ENCODE data around the gene C5orf15.

The C5orf15 gene

GRCh38 chr5:134005417-134006061, 37.1 kb upstream of the C5orf15 start:
- Histone ChIP-seq H2AFZ (ENCODE audit: low read depth, low read length) (no peak overlapping the region), H3K9me3 (ENCODE audit: insufficient read depth, low read length) (no peaks in the 10 kb centered on the region), H3K27me3 (ENCODE audit: low read depth, low read length) (no peaks in the 10 kb centered on the region), H3K27ac (ENCODE audit: low read length) (peak overlapping the region; percentile 50; the same call in 1 of the 2 replicates), H3K4me1 (ENCODE audit: low read length) (peaks cover 21% of the 10 kb centered on the region), H3K79me2 (ENCODE audit: low read length) (peaks cover 56% of the 10 kb centered on the region), H3K4me2 (ENCODE audit: low read length) (peak overlapping the region; percentile 82), H3K36me3 (replicated peaks; ENCODE audit: low read depth, low read length) (peaks cover 21% of the 10 kb centered on the region), H3K9ac (ENCODE audit: low read length) (peak overlapping the region; percentile 87), H3K4me3 (ENCODE audit: low read length) (peak overlapping the region; percentile 96), H4K20me1 (ENCODE audit: insufficient read depth, low read length) (peaks cover 26% of the 10 kb centered on the region)
- TF ChIP-seq EZH2phosphoT487 (IDR thresholded peaks at IDR 0.05; ENCODE audit: low read depth) (no peak), CTCF (IDR thresholded peaks at IDR 0.05; ENCODE audit: low read depth, low read length) (no peak)

DNA sequence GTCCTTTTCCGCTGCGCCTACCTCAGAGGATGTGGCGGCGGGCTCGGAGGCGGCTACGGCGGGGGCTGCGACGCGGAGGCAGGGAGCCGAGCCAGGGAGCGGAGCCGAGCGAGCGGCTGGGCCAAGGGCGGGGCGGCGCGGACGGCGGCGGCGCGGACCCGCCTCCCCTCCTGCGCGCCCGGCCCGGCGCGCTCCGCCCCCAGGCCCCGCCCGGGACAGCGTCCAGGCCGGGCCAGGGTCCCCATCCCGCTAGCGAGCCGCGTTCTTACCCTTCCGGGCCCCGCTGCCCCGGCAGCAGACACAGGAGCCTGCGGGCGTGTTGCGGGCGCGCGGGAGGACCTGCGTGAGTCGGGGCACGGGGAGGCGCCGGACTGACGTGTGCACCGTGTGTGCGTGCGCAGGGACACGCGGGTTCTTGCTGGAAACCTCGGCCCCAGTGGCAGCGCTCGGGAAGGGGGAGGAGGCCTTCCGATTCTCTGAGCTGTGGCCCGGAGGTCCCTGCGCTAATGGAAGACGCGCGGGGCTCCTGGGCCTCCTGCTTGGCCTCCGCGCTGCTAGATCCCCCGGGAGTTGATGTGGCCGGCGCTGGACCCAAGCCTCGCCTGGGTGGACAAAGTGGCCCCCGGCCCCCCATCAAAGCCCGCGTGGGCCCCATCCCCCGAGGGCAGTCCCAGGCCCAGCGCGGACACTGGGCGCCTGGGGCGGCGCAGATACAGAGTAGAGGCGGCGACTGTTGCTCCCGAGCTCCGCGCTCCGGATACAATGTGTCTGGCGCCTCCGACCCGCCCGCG, 36.4 kb upstream of the C5orf15 start, which contains the start of gene VDAC1:
Gene VDAC1, minus strand, starts transcription at position 350 of the 791 bp plus-strand sequence. CDS start 11,963 bp downstream, outside the sequence.
- no peaks in the 10 kb centered on the region for H3K27me3 ChIP-seq (ENCODE audit: low read depth, low read length)
- H3K27ac ChIP-seq (ENCODE audit: low read length) = peak within 1 kb of the TSS; percentile 73
- H3K4me3 ChIP-seq (ENCODE audit: low read length) = peak within 1 kb of the TSS; percentile 96
- H2AFZ ChIP-seq (ENCODE audit: low read depth, low read length) = peak within 1 kb of the TSS; percentile 68; the same call in 1 of the 2 replicates
- H3K9me3 ChIP-seq (ENCODE audit: insufficient read depth, low read length) = no peaks in the 10 kb centered on the region
- no peak for TF ChIP-seq CTCF (IDR thresholded peaks at IDR 0.05; ENCODE audit: low read depth, low read length)
- TF ChIP-seq EZH2phosphoT487 (IDR thresholded peaks at IDR 0.05; ENCODE audit: low read depth) = no peak
- peaks cover 24% of the 10 kb centered on the region for H3K36me3 ChIP-seq (replicated peaks; ENCODE audit: low read depth, low read length)
- H3K79me2 ChIP-seq (ENCODE audit: low read length) = peaks cover 63% of the 10 kb centered on the region
- peaks cover 33% of the 10 kb centered on the region for H4K20me1 ChIP-seq (ENCODE audit: insufficient read depth, low read length)
- peaks cover 21% of the 10 kb centered on the region for H3K4me1 ChIP-seq (ENCODE audit: low read length)
- H3K9ac ChIP-seq (ENCODE audit: low read length) = peak within 1 kb of the TSS; percentile 96
- H3K4me2 ChIP-seq (ENCODE audit: low read length) = peak within 1 kb of the TSS; percentile 100

GRCh38 chr5:134003817-134004625, 35.6 kb upstream of the C5orf15 start:
- H3K4me3 ChIP-seq (ENCODE audit: low read length) = peak overlapping the region; percentile 96
- H4K20me1 ChIP-seq (ENCODE audit: insufficient read depth, low read length) = peaks cover 41% of the 10 kb centered on the region
- H3K9ac ChIP-seq (ENCODE audit: low read length) = peak overlapping the region; percentile 96
- no peak overlapping the region for H2AFZ ChIP-seq (ENCODE audit: low read depth, low read length)
- peak overlapping the region; percentile 73 for H3K27ac ChIP-seq (ENCODE audit: low read length)
- peak overlapping the region; percentile 100 for H3K4me2 ChIP-seq (ENCODE audit: low read length)
- no peaks in the 10 kb centered on the region for H3K27me3 ChIP-seq (ENCODE audit: low read depth, low read length)
- H3K4me1 ChIP-seq (ENCODE audit: low read length) = peaks cover 21% of the 10 kb centered on the region
- H3K9me3 ChIP-seq (ENCODE audit: insufficient read depth, low read length) = no peaks in the 10 kb centered on the region
- TF ChIP-seq CTCF (IDR thresholded peaks at IDR 0.05; ENCODE audit: low read depth, low read length) = no peak
- TF ChIP-seq EZH2phosphoT487 (IDR thresholded peaks at IDR 0.05; ENCODE audit: low read depth) = no peak
- peaks cover 71% of the 10 kb centered on the region for H3K79me2 ChIP-seq (ENCODE audit: low read length)
- peaks cover 24% of the 10 kb centered on the region for H3K36me3 ChIP-seq (replicated peaks; ENCODE audit: low read depth, low read length)
